ENCODE results near the gene BBOX1.

DNA sequence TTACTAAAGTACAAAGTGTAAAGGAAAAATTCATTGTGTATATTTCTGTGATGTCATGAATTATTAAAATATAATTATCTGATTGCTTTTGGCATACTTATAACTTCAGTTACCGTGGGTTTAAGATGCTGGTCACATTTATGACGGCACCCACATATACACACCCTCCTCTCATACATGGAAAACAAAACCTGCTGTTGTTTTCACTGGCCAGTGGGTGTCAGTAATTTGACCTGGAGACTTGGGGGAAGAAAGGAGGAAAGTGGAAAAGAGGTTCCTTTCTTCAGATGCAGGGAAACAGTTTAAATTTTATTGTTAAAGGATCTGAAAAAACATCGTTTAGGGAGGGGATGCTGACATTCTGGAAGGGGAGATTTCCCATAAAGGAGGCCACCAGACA, 742 bp upstream of the BBOX1 start:
- TF ChIP-seq POLR2A (IDR thresholded peaks at IDR 0.05; ENCODE audit: extremely low read depth, insufficient read length) (no peak), MYC (IDR thresholded peaks at IDR 0.05; ENCODE audit: low read depth, low read length) (no peak)
- TF ChIP-seq, protein P1, sequence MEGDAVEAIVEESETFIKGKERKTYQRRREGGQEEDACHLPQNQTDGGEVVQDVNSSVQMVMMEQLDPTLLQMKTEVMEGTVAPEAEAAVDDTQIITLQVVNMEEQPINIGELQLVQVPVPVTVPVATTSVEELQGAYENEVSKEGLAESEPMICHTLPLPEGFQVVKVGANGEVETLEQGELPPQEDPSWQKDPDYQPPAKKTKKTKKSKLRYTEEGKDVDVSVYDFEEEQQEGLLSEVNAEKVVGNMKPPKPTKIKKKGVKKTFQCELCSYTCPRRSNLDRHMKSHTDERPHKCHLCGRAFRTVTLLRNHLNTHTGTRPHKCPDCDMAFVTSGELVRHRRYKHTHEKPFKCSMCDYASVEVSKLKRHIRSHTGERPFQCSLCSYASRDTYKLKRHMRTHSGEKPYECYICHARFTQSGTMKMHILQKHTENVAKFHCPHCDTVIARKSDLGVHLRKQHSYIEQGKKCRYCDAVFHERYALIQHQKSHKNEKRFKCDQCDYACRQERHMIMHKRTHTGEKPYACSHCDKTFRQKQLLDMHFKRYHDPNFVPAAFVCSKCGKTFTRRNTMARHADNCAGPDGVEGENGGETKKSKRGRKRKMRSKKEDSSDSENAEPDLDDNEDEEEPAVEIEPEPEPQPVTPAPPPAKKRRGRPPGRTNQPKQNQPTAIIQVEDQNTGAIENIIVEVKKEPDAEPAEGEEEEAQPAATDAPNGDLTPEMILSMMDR (IDR thresholded peaks at IDR 0.05; ENCODE audit: low read depth, low read length): no peak
- TF ChIP-seq, protein P2, sequence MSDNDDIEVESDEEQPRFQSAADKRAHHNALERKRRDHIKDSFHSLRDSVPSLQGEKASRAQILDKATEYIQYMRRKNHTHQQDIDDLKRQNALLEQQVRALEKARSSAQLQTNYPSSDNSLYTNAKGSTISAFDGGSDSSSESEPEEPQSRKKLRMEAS (IDR thresholded peaks at IDR 0.05; ENCODE audit: low read depth, low read length): no peak

All from NB4 (cell line).